Activated CD4-positive, alpha-beta T cell treated with anti-CD3 and anti-CD28 coated beads, Interleukin-2, amount 50 U/mL, for 4 hours (primary cell): ENCODE measurements around the gene DYNLRB1.
A peak's percentile ranks its signal among the peaks of the same experiment; 100 is the strongest.

Source experiments
- DNase-seq, 2 experiments: peaks; one replicate each; pipeline ENCODE4 v3.0.0-alpha.2; 2020

The DYNLRB1 gene

DNA sequence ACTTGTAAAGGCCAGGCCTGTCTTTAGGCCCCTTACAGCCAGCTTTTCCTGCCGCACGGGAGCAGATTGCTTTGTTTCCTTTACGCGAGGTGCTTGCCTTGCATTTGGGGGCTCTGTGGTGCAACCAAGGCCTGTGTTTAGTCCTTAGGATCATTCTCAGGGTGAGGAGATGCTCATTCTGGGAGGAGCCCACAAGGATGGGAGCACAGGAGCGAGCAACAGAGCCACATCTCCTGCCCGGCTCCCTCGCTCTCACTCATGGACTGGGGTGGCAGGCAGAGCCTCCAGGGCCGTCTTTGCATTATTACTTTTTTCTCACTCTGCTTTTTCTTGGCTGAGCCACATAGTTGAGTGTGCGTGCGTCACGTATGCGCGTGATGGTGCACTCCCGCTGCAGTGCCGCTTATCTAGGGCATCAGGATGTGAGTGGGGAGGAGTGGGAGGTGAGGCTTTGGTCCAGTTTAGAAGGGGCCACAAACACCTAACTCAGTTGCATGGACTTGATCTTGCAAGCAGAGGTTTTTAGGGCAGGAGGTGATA, 19.1 kb downstream of the DYNLRB1 start:
- no peak for DNase-seq

- no peak for DNase-seq
Measured at GRCh38 chr20:34535857-34536256, 19.6 kb downstream of the DYNLRB1 start.

DNA sequence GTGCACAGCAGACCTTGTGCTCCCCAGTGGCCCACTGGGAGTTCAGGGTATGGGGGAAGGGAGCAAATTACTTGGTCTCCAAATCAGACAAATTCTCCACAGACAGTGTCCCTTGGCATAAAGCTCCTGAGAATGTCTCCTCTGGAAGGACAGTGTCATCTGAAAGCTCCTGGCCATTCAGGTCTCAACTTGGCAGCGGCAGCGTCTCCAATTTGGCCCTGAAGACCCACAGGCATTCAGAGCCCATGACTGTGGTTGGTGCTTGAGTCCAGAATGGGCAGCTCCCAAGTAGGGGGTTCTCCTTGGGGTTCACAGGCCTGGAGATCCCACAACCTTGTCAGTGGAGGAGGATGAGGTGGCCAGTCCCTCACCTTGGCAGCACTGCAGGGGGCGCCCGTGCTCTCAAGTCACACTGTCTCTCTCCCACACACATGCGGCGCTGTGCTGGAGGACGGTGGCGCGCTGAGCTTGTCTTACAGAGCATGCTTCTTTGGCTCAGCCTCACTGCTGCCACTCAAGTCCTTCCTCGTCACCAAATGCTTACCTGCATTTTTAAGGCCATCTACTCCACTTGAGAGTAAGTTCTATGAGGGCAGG, 20.7 kb downstream of the DYNLRB1 start:
- peak; percentile 50 to 51 for DNase-seq

DNA sequence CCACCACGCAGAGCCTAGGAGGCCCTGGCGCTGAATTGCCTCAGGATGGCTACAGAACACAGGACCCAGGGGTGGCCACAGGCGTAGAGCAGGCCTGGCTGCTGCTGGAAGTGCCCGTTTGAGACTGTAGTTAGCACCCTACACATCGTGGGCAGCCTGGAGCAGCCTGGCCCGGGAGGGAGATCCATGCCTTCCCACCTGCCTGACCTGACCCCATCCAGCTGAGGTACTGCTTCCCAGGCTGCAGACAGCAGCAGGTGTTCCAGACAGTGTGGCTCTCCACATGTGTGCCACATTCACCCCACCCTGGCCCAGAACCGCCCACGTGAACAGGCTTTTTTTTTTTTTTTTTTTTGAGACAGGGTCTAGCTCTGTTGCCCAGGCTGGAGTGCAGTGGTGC, 21.4 kb downstream of the DYNLRB1 start:
- no peak for DNase-seq

DNA sequence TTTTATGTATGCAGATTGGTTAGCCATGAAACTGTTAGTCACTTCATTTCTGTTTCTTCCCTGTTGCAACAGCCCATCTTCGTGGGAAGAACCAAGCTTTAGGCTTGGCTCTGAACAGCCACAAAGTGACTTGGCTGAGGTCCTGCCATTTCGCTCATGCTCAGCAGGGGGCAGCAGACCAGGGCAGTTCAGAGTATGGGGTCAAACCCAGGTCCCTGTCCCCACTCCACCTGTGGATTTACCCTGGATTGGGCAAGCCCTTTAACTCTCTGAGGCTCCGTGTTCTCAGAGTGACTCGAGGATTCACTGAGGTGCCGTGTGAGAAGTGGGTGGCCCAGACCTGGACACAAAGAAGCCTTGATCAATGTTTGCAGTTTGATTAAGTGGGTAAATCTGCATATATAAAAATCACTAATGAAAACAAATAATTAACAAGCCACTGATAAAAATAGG, 22.5 kb downstream of the DYNLRB1 start:
- DNase-seq: peak; percentile 43 to 50

- no peak for DNase-seq
Measured at GRCh38 chr20:34539756-34540155, 23.5 kb downstream of the DYNLRB1 start.

GRCh38 chr20:34540596-34541263, 24.5 kb downstream of the DYNLRB1 start:
- DNase-seq: no peak

- DNase-seq: peak in 1 of 2 experiments; percentile 29
Measured at GRCh38 chr20:34541264-34541901, 25.2 kb downstream of the DYNLRB1 start.

- no peak for DNase-seq
Measured at GRCh38 chr20:34541917-34542316, 25.7 kb downstream of the DYNLRB1 start.

GRCh38 chr20:34542439-34542838, 26.2 kb downstream of the DYNLRB1 start:
- no peak for DNase-seq

DNA sequence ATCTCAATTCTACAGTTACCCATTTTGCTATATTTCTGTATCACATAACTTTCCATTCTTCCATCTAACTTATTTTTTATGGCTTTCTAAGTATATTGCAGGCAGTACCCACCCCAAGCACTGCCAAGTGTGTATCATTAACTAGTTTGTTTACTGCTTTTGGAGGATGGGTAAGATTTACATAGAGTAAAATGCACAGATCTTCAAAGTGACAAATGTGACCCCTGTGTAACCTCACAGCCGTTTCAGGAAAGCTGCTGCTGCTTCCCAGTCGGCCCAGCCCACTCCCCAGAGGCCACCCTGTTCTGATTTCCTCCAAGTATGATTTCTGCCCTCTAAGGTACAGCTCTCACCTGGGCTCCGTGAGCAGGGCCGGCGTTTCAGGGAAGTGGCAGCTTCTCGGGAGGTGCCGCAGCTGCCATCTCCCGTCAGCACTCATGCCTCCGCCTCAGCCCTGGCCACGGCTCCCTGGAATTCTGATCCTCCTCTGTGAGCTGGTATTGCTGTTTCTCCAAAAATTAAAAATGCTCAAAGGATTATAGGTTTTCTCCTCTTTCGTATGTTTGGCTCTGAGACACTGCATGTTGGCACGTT, 27.3 kb downstream of the DYNLRB1 start:
- DNase-seq: no peak

GRCh38 chr20:34544109-34544796, 28.0 kb downstream of the DYNLRB1 start:
- no peak for DNase-seq

GRCh38 chr20:34546751-34547181, 30.5 kb downstream of the DYNLRB1 start:
- no peak for DNase-seq

- no peak for DNase-seq
Measured at GRCh38 chr20:34547844-34548613, 31.8 kb downstream of the DYNLRB1 start.

DNA sequence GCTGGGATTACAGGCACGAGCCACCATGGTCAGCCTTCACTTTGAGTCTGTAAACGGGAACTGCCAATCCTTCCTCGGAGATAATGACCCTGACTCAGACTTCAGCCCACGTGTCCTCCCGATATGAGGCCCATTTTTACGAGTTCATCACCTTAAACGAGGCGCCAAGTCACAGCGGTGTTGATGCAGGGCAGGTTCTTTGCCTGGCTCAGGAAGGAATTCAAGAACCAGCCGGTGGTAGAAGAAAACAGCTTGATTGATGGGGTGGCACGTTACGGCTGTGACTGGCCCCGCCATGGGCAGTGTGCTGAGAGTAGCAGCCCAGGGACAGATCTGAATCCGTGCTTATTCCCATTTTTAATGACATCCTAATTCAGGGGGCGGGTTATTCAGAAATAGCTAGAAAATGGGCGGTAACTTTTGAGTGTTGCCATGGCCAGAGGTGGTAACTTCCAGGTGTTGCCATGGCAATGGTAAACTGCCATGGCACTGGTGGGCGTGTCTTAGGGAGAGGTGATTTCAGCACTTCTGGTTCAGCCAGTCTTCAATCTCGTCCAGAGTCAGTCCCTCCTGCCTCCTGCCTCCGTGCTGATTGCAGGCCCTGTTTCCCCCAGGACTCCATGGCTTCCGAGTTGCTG, 33.2 kb downstream of the DYNLRB1 start:
- DNase-seq: no peak

GRCh38 chr20:34549929-34550305, 33.7 kb downstream of the DYNLRB1 start:
- no peak for DNase-seq

DNA sequence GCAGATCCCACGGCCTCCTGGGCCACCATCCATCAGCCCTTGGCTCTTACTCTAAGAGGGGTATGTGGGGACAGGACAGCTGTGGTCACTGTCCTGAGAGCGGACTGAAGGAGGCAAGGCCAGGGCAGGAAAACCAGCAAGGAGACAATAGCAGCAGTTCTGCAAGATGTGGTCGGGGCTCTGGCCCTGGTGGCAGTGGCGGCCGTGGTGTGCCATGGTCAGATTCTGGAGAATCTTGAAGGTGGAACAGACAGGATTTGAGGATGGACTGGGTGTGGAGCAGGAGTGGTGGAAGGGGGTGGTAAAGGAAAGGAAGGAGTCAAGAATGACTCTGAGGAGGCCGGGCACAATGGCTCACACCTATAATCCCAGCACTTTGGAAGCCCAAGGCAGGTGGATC, 36.3 kb downstream of the DYNLRB1 start:
- DNase-seq: no peak

DNA sequence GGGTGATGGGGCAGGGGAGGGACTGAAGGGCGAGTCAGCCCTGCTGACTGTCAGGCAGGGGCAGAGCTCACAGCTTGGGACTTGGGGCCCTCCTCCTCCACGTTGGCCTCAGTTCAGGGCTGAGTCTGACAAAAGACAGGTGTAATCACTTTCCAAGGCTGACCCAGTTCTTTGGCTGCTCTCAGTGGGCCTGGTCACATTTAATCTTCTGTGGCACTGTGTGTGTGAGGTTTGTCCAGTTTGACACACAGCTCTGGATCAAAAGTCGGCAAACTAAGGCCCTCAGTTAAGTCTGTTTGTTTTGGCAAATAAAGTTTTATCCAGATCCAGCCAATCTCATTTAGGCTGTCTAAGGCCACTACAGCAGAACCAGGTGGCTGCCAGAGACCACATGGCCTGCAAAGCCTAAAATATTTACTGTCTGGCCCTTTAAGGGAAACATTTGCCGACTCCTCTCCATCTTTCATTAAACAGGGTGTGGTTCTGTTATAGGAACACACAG, 37.2 kb downstream of the DYNLRB1 start:
- no peak for DNase-seq

DNA sequence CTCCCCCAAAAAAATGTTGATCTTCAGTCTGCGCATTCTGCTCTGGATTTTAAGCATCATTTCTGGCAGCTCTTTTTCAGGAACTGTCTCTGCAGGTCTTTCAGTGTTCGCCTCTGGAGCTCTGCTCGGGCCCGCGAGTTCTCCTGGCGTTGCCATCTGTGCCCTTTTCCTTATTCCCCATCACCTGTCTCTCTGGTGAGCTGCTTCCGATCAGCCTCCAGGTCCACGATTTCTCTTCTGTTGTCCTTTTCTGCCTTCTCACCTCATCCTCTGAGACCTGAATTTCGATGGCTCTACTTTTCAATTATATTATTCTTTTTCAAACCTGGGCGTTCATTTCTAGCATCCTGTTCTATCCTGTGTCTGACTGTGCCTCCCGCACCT, 41.7 kb downstream of the DYNLRB1 start:
- no peak for DNase-seq

DNA sequence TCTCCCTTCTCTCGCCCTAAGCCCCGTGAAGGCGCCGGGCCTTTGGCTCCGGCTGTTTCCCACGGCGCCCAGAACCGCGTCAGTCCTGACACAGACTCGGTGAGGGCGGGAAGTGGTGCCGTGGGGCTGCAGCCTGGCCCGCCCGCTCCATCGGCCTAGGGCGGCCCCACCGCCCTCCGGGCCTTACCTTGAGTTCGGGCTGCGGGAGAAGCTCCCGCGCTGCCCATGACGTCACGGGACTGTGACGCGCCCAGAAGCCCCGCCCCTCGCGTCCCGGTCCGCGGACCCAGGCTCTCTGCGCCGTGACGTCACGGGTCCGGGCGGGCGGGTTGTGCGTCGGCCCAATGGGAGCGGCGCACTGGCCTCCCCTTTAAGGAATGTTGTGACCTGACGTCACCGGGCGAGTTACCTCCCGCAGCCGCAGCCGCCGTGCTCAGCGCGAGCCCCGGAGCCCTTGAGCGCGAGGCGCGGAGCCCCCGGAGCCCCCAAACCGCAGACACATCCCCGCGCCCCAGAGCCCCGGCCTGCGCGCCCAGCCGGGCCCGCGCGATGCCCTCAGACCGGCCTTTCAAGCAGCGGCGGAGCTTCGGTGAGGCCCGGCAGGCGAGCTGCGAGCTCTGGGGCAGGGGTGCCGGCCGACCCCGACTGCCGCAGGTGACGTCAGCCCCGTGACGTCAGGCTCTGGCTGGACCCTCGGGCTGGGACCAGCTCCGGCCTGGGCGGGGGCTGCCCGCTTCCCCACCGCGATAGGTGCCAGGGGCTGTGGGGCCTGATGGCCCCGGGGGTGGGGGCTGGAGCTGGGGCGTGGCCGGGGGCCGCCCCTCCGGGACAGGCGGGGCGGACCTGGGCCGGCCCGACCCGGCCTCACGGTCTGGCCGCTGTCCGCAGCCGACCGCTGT, 42.3 kb downstream of the DYNLRB1 start, which contains the start of gene MAP1LC3A:
Gene MAP1LC3A (plus strand): TSS at position 399 of the 899 bp plus-strand sequence. CDS start 151 bp downstream, at position 550.
- DNase-seq: peak; percentile 90 to 92
